Panc1 (cell line): ENCODE results near the gene ZKSCAN4. TPM values are rescaled to one million over a fixed set of nuclear protein-coding genes. Genes with fewer than 3 reads are reported as not detected.
A peak's percentile ranks its signal among the peaks of the same experiment; 100 is the strongest.

Source experiments
- ATAC-seq: fragments of 200-7000 bp; cut with Tn5 transposase; 2 replicates; pipeline ENCODE4 v1.9.1; 2020; ENCODE audit warnings: mild to moderate bottlenecking, moderate library complexity
- BruUV-seq: library from RNA; stranded (reverse); fragments of 400-500 nt; replicated peaks from 2 replicates; lab custom pipeline; 2021; lab: Mats Ljungman, UMichigan
- CTCF ChIA-PET: fragments of 300-600 bp; sonication (Branson Sonifier 250); formaldehyde crosslinking; loops from one replicate; lab custom pipeline; 2022; ENCODE audit warnings: antibody characterized with exemption; lab: Charles Lee
- POLR2A ChIA-PET: fragments of 300-600 bp; sonication (Branson Sonifier 250); formaldehyde crosslinking; loops from one replicate; lab custom pipeline; 2022; ENCODE audit warnings: antibody characterized with exemption; lab: Charles Lee
- DNase-seq: peaks from one replicate; pipeline ENCODE4 v3.0.0-alpha.2; 2010; ENCODE audit warnings: low read depth, low spot score
- H3K27ac ChIP-seq: 2 replicates; pipeline ENCODE4 v1.5.1; 2011; ENCODE audit warnings: mild to moderate bottlenecking, low read length, inconsistent platforms
- H3K27me3 ChIP-seq: fragments of 200-500 bp; sonication (Bioruptor generic); 2 replicates; pipeline ENCODE4 v1.6.0; 2014; ENCODE audit warnings: low read length, inconsistent platforms; ENCODE audit not compliant: control insufficient read depth, insufficient read depth
- H3K36me3 ChIP-seq: fragments of 200-500 bp; sonication (Bioruptor generic); 2 replicates; pipeline ENCODE4 v1.5.1; 2014; ENCODE audit warnings: inconsistent platforms, mild to moderate bottlenecking, low read length, moderate library complexity; ENCODE audit not compliant: control insufficient read depth, insufficient read depth
- H3K4me1 ChIP-seq: 2 replicates; pipeline ENCODE4 v1.5.1; 2011; ENCODE audit warnings: inconsistent platforms, mild to moderate bottlenecking, low read length, moderate library complexity; ENCODE audit not compliant: control insufficient read depth, insufficient read depth
- H3K4me3 ChIP-seq, 2 experiments: 2 replicates each; pipeline ENCODE4 v1.5.1; 2011 to 2012; ENCODE audit warnings: low read depth in 2 of 2, low read length in 2 of 2, mild to moderate bottlenecking in 2 of 2, inconsistent platforms in 1 of 2, moderate library complexity in 1 of 2
- H3K9me3 ChIP-seq: fragments of 200-500 bp; sonication (Bioruptor generic); 2 replicates; pipeline ENCODE4 v1.5.1; 2014; ENCODE audit warnings: low read depth, mild to moderate bottlenecking, inconsistent platforms, low read length, moderate library complexity; ENCODE audit not compliant: control insufficient read depth, insufficient read depth
- CTCF ChIP-seq: fragments of 450-650 bp; IDR thresholded peaks from 2 replicates; pipeline ENCODE4 v1.5.1; 2017; ENCODE audit warnings: mild to moderate bottlenecking
- POLR2AphosphoS5 ChIP-seq: IDR thresholded peaks from 2 replicates; pipeline ENCODE4 v1.6.1; 2012; ENCODE audit warnings: mild to moderate bottlenecking, low read depth, low read length, moderate library complexity
- REST ChIP-seq, 2 experiments: IDR thresholded peaks; 2 replicates each; pipeline ENCODE4 v1.6.1; 2011 to 2012; ENCODE audit warnings: low read depth in 2 of 2, control low read depth in 1 of 2, low read length in 1 of 2, mild to moderate bottlenecking in 1 of 2, moderate library complexity in 1 of 2; ENCODE audit not compliant: insufficient read depth in 1 of 2
- SIN3A ChIP-seq: IDR thresholded peaks from 2 replicates; pipeline ENCODE4 v1.6.1; 2012; ENCODE audit warnings: low read depth, mild to moderate bottlenecking, low read length, moderate library complexity, borderline replicate concordance; ENCODE audit not compliant: insufficient read depth
- TCF7L2 ChIP-seq: IDR thresholded peaks from 2 replicates; pipeline ENCODE4 v1.6.1; 2011; ENCODE audit warnings: mild to moderate bottlenecking, low read depth, low read length, inconsistent platforms
- in situ Hi-C: cut with HindIII; loops from 2 replicates; pipeline ENCODE4 v1.10.0; 2016; ENCODE audit warnings: low sequenced_read_pairs, low pct_unique_long_range_greater_than_20kb
- intact Hi-C: fragments of 100-400 bp; cut with micrococcal nuclease; formaldehyde crosslinking; loops from one replicate; pipeline ENCODE4 v1.10.0; 2022; ENCODE audit not compliant: unreplicated experiment
- total RNA-seq: library from RNA; stranded (reverse); gene quantifications from one replicate; pipeline ENCODE4 v1.2.1, GENCODE V29; 2021; ENCODE audit not compliant: unreplicated experiment

The ZKSCAN4 gene
- total RNA-seq, 1 experiment from 2014 or later: 4.4 TPM

GRCh38 chr6:28212510-28213212 is 39.4 kb downstream of the ZKSCAN4 start:
- Histone ChIP-seq H3K27me3 (no peaks in the 10 kb centered on the region), H3K9me3 (no peaks in the 10 kb centered on the region), H3K4me3 (peak overlapping the region; percentile 65 to 80), H3K36me3 (no peaks in the 10 kb centered on the region), H3K4me1 (peaks cover 8% of the 10 kb centered on the region), H3K27ac (peak overlapping the region; percentile 77)
- ChIA-PET POLR2A (no interaction called here), CTCF (no interaction called here)
- ATAC-seq (peak; percentile 93), DNase-seq (peak; percentile 97)
- no TSS peak for BruUV-seq
- TF ChIP-seq TCF7L2 (peak; percentile 80; the same call in 1 of the 2 replicates), POLR2AphosphoS5 (peak; percentile 57; the same call in 1 of the 2 replicates), REST (IDR thresholded peaks at IDR 0.05; ENCODE audit: insufficient read depth in 1 of 2, low read depth in 2 of 2, low read length in 1 of 2) (peak in 1 of 2 experiments; percentile 30; a peak in 2 of 4 replicates), CTCF (peak; percentile 50), SIN3A (0 out of 2 replicates have a peak, but pooled peaks have one; percentile 8)
- in situ Hi-C loops (no loop called here), intact Hi-C loops (loop anchor here (5.0 kb wide), 2 partner anchors 70 to 310 kb away; partner anchors contain the start of gene ZKSCAN8)

GRCh38 chr6:28211840-28212509 is 40.1 kb downstream of the ZKSCAN4 start:
- Histone ChIP-seq H3K27me3 (no peaks in the 10 kb centered on the region), H3K9me3 (no peaks in the 10 kb centered on the region), H3K4me1 (peaks cover 3% of the 10 kb centered on the region), H3K36me3 (no peaks in the 10 kb centered on the region), H3K4me3 (peak overlapping the region; percentile 65 to 80), H3K27ac (peak overlapping the region; percentile 77)
- POLR2A ChIA-PET: no interaction called here
- TF ChIP-seq CTCF (no peak), SIN3A (no peak), POLR2AphosphoS5 (no peak), TCF7L2 (no peak), REST (IDR thresholded peaks at IDR 0.05; ENCODE audit: insufficient read depth in 1 of 2, low read depth in 2 of 2, low read length in 1 of 2) (no peak; a peak in 1 of 4 replicates)
- ATAC-seq (peak; percentile 28), DNase-seq (no peak)
- no TSS peak for BruUV-seq
- in situ Hi-C loops: no loop called here
- intact Hi-C loops: loop anchor here (5.0 kb wide), 2 partner anchors 70 to 310 kb away; partner anchors contain the start of gene ZKSCAN8
- CTCF ChIA-PET: no interaction called here
